Activated CD8-positive, alpha-beta T cell treated with anti-CD3 and anti-CD28 coated beads for 36 hours (primary cell): ENCODE results near the gene GPR62. TPM values are rescaled to one million over a fixed set of nuclear protein-coding genes. Genes with fewer than 3 reads are reported as not detected.

Experiments used
- ATAC-seq: fragments of 200-7000 bp; cut with Tn5 transposase; one replicate; pipeline ENCODE4 v1.10.0; 2021; ENCODE audit warnings: mild to moderate bottlenecking, moderate library complexity
- CTCF ChIA-PET: fragments of 350-600 bp; sonication (Branson Sonifier 250); formaldehyde crosslinking; loops from one replicate; lab custom pipeline; 2021; ENCODE audit warnings: antibody characterized with exemption; lab: Charles Lee
- POLR2A ChIA-PET: fragments of 350-600 bp; sonication (Branson Sonifier 250); formaldehyde crosslinking; loops from one replicate; lab custom pipeline; 2021; ENCODE audit warnings: antibody characterized with exemption; lab: Charles Lee
- DNase-seq: peaks from one replicate; pipeline ENCODE4 v3.0.0-alpha.2; 2020
- H3K27ac Mint-ChIP-seq: one replicate; pipeline ENCODE4 v1.8.0; 2021; ENCODE audit warnings: mild to moderate bottlenecking, mixed read lengths
- H3K27me3 Mint-ChIP-seq: one replicate; pipeline ENCODE4 v1.8.0; 2021; ENCODE audit warnings: mixed read lengths
- H3K36me3 Mint-ChIP-seq: one replicate; pipeline ENCODE4 v1.8.0; 2021; ENCODE audit warnings: low read depth, mixed read lengths
- H3K4me1 Mint-ChIP-seq: one replicate; pipeline ENCODE4 v1.8.0; 2021; ENCODE audit warnings: low read depth, mixed read lengths
- H3K4me3 Mint-ChIP-seq: one replicate; pipeline ENCODE4 v1.8.0; 2021; ENCODE audit warnings: mild to moderate bottlenecking, moderate library complexity, mixed read lengths
- H3K9me3 Mint-ChIP-seq: one replicate; pipeline ENCODE4 v1.8.0; 2021; ENCODE audit warnings: mixed read lengths
- intact Hi-C: fragments of 100-400 bp; cut with micrococcal nuclease; formaldehyde crosslinking; loops from one replicate; pipeline ENCODE4 v1.10.0; 2022
- total RNA-seq, 2 experiments: library from RNA; stranded (reverse); gene quantifications; one replicate each; pipeline ENCODE4 v1.2.3, GENCODE V29; 2021
- TF ChIP-seq, protein P1 (sequence below): fragments of 200-600 bp; IDR thresholded peaks from one replicate; pipeline ENCODE4 v1.8.0; 2022; ENCODE audit warnings: antibody characterized with exemption, mild to moderate bottlenecking

GPR62 gene
- total RNA-seq, 2 experiments from 2014 or later = not detected

DNA sequence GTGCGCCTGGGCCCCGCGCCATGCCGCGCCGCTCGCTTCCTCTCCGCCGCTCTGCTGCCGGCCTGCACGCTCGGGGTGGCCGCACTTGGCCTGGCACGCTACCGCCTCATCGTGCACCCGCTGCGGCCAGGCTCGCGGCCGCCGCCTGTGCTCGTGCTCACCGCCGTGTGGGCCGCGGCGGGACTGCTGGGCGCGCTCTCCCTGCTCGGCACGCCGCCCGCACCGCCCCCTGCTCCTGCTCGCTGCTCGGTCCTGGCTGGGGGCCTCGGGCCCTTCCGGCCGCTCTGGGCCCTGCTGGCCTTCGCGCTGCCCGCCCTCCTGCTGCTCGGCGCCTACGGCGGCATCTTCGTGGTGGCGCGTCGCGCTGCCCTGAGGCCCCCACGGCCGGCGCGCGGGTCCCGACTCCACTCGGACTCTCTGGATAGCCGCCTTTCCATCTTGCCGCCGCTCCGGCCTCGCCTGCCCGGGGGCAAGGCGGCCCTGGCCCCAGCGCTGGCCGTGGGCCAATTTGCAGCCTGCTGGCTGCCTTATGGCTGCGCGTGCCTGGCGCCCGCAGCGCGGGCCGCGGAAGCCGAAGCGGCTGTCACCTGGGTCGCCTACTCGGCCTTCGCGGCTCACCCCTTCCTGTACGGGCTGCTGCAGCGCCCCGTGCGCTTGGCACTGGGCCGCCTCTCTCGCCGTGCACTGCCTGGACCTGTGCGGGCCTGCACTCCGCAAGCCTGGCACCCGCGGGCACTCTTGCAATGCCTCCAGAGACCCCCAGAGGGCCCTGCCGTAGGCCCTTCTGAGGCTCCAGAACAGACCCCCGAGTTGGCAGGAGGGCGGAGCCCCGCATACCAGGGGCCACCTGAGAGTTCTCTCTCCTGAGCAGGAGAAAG lies 951 bp downstream of the GPR62 start:
- Mint-ChIP-seq H3K27ac (no peak overlapping the region), H3K27me3 (peaks cover 28% of the 10 kb centered on the region), H3K4me3 (peak overlapping the region; percentile 17), H3K4me1 (peaks cover 6% of the 10 kb centered on the region), H3K9me3 (no peaks in the 10 kb centered on the region), H3K36me3 (peaks cover 3% of the 10 kb centered on the region)
- peak; percentile 63 for DNase-seq
- peak; percentile 90 for ATAC-seq
- intact Hi-C loops = no loop called here
- TF ChIP-seq, protein P1, sequence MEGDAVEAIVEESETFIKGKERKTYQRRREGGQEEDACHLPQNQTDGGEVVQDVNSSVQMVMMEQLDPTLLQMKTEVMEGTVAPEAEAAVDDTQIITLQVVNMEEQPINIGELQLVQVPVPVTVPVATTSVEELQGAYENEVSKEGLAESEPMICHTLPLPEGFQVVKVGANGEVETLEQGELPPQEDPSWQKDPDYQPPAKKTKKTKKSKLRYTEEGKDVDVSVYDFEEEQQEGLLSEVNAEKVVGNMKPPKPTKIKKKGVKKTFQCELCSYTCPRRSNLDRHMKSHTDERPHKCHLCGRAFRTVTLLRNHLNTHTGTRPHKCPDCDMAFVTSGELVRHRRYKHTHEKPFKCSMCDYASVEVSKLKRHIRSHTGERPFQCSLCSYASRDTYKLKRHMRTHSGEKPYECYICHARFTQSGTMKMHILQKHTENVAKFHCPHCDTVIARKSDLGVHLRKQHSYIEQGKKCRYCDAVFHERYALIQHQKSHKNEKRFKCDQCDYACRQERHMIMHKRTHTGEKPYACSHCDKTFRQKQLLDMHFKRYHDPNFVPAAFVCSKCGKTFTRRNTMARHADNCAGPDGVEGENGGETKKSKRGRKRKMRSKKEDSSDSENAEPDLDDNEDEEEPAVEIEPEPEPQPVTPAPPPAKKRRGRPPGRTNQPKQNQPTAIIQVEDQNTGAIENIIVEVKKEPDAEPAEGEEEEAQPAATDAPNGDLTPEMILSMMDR = peak; percentile 65
- POLR2A ChIA-PET = interaction anchor here (0.9 to 1.6 kb wide), 5 partner anchors 9 to 115 kb away, joined by 3 to 6 read pairs (median 3); partner anchors contain the start of gene ABHD14B
- CTCF ChIA-PET = interaction anchor here (1.2 to 1.3 kb wide), 3 partner anchors 13 to 45 kb away, joined by 3 to 5 read pairs (median 3); partner anchors contain the start of gene ACY1

- peaks cover 28% of the 10 kb centered on the region for H3K27me3 Mint-ChIP-seq
- ATAC-seq = no peak
- no peak overlapping the region for H3K4me3 Mint-ChIP-seq
- H3K4me1 Mint-ChIP-seq = peaks cover 6% of the 10 kb centered on the region
- CTCF ChIA-PET = interaction anchor here (1.3 to 1.8 kb wide), 3 partner anchors 8 to 25 kb away, joined by 5 to 10 read pairs (median 5); partner anchors contain the start of genes ABHD14B and ACY1
- peaks cover 3% of the 10 kb centered on the region for H3K36me3 Mint-ChIP-seq
- TF ChIP-seq, protein P1 = no peak
- no peaks in the 10 kb centered on the region for H3K9me3 Mint-ChIP-seq
- no peak for DNase-seq
- no peak overlapping the region for H3K27ac Mint-ChIP-seq
- POLR2A ChIA-PET = interaction anchor here (0.6 to 1.4 kb wide), 5 partner anchors 11 to 38 kb away, joined by 3 to 8 read pairs (median 5); partner anchors contain the start of gene ABHD14B
- intact Hi-C loops = no loop called here
Measured at GRCh38 chr3:51957520-51958205, 2.5 kb downstream of the GPR62 start.

GRCh38 chr3:51958603-51959521 lies 3.7 kb downstream of the GPR62 start:
- ATAC-seq = no peak
- intact Hi-C loops = no loop called here
- Mint-ChIP-seq H3K4me1 (peaks cover 6% of the 10 kb centered on the region), H3K4me3 (no peak overlapping the region), H3K27ac (no peak overlapping the region), H3K9me3 (no peaks in the 10 kb centered on the region), H3K27me3 (peaks cover 22% of the 10 kb centered on the region), H3K36me3 (peaks cover 3% of the 10 kb centered on the region)
- TF ChIP-seq, protein P1 = no peak
- DNase-seq = no peak
- POLR2A ChIA-PET = interaction anchor here (1.3 kb wide), 1 partner anchor 15 kb away, joined by 3 read pairs; the partner anchor contains the start of gene ABHD14B
- CTCF ChIA-PET = interaction anchor here (1.5 to 1.8 kb wide), 3 partner anchors 7 to 15 kb away, joined by 3 to 10 read pairs (median 5); partner anchors contain the start of gene ABHD14B

DNA sequence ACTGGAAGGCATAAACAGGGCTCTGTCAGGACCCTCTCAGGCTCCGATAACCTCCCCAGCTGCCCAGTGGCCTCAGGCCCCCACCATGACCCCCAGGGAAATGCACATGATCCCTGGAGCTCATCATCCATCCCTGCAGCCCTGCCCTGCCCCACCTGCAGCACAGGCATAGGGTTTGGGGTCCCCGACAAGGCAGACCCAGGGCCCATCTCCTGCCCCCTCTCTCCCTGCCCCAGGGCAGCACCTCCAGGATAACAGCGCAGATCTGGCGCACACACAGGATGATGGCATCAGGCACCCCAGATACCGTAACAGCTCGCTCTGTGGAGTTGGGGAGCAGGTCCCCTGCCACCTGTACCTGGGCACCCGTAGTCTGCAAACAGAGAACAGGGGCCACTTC lies 4.5 kb downstream of the GPR62 start:
- DNase-seq = no peak
- Mint-ChIP-seq H3K9me3 (no peaks in the 10 kb centered on the region), H3K27ac (no peak overlapping the region), H3K36me3 (peaks cover 3% of the 10 kb centered on the region), H3K4me1 (peaks cover 6% of the 10 kb centered on the region), H3K27me3 (peaks cover 16% of the 10 kb centered on the region), H3K4me3 (no peak overlapping the region)
- TF ChIP-seq, protein P1 = no peak
- intact Hi-C loops = no loop called here
- CTCF ChIA-PET = interaction anchor here (1.5 kb wide), 1 partner anchor 13 kb away, joined by 3 read pairs; no protein-coding TSS in a partner anchor
- no peak for ATAC-seq
- POLR2A ChIA-PET = interaction anchor here (1.3 kb wide), 1 partner anchor 14 kb away, joined by 3 read pairs; the partner anchor contains the start of gene ABHD14B
